Transverse colon (tissue), 4 donors: ENCODE data around the gene DBNDD1.

ENCODE experiments used
- EP300 ChIP-seq: sonication (generic); formaldehyde crosslinking; IDR thresholded peaks from one replicate; pipeline ENCODE4 v1.6.1; 2017; ENCODE audit warnings: antibody characterized with exemption, low read depth
- POLR2A ChIP-seq: fragments of 450-650 bp; IDR thresholded peaks from one replicate; pipeline ENCODE4 v1.6.1; 2016; ENCODE audit warnings: antibody characterized with exemption, mild to moderate bottlenecking, moderate library complexity
- POLR2AphosphoS5 ChIP-seq, 3 donors: sonication (generic); formaldehyde crosslinking; IDR thresholded peaks; one replicate each; pipeline ENCODE4 v1.6.1; 2016; ENCODE audit warnings: antibody characterized with exemption in 3 of 3
- TF ChIP-seq, protein P1 (sequence below), 5 experiments: fragments of 200-600 bp in 3 of 5; fragments of 450-650 bp in 2 of 5; sonication (generic) in 3 of 5; IDR thresholded peaks; 1 replicate in 2 of 5; 2 replicates in 3 of 5; pipeline ENCODE4 v1.5.1; 2016 to 2017; ENCODE audit warnings: antibody characterized with exemption in 5 of 5, inconsistent platforms in 3 of 5, mild to moderate bottlenecking in 2 of 5, moderate library complexity in 1 of 5

DNA sequence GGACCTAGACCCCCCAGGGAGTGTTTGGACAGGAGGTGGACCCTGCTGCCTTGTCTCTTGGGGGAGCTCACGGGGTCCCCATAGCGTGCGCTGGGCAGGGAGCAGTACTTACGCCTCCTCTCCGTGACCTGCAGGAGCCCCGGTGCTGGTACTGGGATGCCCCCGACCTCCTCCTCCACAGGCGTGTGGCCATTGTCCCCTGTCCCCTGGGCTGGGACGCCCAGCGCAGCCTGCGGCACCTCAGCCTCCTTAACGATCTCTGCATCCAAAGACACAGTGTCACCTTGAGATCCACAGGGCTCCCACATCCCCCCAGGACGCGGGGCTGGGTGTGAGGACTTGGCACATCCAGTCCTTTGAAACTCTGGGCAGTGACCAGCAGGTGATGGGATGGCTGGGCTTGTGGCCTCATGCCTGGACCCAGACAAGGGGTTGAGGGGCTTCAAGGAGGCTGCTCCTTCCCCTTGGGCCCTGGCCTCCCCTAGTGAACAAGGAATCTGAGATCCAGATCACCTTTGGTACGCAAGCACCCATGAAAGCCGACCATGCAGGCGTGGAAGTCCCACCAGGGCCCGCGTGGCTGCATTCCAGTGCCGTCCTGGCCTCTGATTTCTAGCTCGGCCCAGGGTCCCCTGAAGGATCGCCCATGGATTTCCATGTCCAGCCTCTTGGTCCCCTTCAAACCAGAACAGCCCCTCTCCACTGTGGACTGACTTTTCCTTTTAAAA lies 9.9 kb downstream of the DBNDD1 start:
- TF ChIP-seq, protein P1, sequence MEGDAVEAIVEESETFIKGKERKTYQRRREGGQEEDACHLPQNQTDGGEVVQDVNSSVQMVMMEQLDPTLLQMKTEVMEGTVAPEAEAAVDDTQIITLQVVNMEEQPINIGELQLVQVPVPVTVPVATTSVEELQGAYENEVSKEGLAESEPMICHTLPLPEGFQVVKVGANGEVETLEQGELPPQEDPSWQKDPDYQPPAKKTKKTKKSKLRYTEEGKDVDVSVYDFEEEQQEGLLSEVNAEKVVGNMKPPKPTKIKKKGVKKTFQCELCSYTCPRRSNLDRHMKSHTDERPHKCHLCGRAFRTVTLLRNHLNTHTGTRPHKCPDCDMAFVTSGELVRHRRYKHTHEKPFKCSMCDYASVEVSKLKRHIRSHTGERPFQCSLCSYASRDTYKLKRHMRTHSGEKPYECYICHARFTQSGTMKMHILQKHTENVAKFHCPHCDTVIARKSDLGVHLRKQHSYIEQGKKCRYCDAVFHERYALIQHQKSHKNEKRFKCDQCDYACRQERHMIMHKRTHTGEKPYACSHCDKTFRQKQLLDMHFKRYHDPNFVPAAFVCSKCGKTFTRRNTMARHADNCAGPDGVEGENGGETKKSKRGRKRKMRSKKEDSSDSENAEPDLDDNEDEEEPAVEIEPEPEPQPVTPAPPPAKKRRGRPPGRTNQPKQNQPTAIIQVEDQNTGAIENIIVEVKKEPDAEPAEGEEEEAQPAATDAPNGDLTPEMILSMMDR (IDR thresholded peaks at IDR 0.05) = no peak
- TF ChIP-seq POLR2AphosphoS5 (IDR thresholded peaks at IDR 0.05) (no peak), POLR2A (no peak), EP300 (no peak)
